ENCODE data around the gene SP7.

The SP7 gene

DNA sequence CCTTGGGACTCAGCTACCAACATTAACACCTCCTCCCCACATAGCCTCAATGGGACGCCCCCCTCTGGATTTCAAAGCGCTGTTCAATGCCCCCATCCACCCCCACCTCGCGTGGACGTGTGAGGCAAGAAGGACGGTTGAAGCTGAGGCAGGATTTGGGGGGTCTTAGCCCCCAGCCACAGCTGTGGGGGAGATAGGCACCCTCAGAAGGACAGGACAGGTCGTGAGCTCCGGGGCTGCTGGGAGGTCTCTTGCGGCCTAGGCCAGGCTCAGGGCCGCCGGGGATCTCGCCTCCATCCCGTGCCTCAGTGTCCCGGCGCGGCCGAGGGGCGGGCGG lies 8.3 kb upstream of the SP7 start:
- intact Hi-C loops (cut with DNase I; ENCODE audit: low total_unique reads), result loop anchor here (2.0 kb wide), 1 partner anchor 20 kb away; no protein-coding TSS in a partner anchor

DNA sequence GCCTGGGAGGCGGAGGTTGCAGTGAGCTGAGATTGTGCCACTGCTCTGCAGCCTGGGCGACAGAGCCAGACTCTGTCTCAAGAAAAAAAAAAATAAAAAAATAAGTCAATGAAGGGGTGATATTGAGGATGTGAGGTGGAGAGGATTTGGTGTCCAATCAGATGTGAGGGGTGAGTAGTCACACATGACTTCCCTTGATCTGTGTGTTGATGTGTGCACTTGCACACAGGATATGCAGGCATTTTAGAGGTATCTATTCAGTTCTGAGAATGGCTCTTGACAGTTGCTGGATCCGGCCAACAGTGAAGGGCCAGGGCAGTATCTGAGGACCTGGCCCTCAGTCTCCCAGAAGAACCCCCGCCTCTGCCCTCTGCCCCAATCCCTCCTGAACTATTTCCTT lies 7.8 kb upstream of the SP7 start:
- no peaks in the 10 kb centered on the region for H3K36me3 ChIP-seq
- intact Hi-C loops (cut with DNase I; ENCODE audit: low total_unique reads), result loop anchor here (2.0 kb wide), 1 partner anchor 19 kb away; no protein-coding TSS in a partner anchor
- peaks cover 0 to 14% (median 12%) of the 10 kb centered on the region in 4 donors for H3K4me1 ChIP-seq
- TF ChIP-seq, protein P1, sequence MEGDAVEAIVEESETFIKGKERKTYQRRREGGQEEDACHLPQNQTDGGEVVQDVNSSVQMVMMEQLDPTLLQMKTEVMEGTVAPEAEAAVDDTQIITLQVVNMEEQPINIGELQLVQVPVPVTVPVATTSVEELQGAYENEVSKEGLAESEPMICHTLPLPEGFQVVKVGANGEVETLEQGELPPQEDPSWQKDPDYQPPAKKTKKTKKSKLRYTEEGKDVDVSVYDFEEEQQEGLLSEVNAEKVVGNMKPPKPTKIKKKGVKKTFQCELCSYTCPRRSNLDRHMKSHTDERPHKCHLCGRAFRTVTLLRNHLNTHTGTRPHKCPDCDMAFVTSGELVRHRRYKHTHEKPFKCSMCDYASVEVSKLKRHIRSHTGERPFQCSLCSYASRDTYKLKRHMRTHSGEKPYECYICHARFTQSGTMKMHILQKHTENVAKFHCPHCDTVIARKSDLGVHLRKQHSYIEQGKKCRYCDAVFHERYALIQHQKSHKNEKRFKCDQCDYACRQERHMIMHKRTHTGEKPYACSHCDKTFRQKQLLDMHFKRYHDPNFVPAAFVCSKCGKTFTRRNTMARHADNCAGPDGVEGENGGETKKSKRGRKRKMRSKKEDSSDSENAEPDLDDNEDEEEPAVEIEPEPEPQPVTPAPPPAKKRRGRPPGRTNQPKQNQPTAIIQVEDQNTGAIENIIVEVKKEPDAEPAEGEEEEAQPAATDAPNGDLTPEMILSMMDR (IDR thresholded peaks at IDR 0.05), result no peak
- no peak for DNase-seq
- no peak overlapping the region for H3K27ac ChIP-seq
- H3K4me3 ChIP-seq, result no peak overlapping the region
- no peaks in the 10 kb centered on the region for H3K9me3 ChIP-seq
- no peaks in the 10 kb centered on the region for H3K27me3 ChIP-seq

More for the DNA sequence above, 8.3 kb upstream of the SP7 start:
- Histone ChIP-seq H3K27ac (peak overlapping the region; percentile 73 to 82), H3K4me1 (peaks cover 0 to 14% (median 12%) of the 10 kb centered on the region in 4 donors), H3K9me3 (no peaks in the 10 kb centered on the region), H3K27me3 (no peaks in the 10 kb centered on the region), H3K4me3 (peak overlapping the region; percentile 60 to 65), H3K36me3 (no peaks in the 10 kb centered on the region)
- TF ChIP-seq, protein P1 (IDR thresholded peaks at IDR 0.05), result no peak
- no peak for DNase-seq

GRCh38 chr12:53343449-53343848 lies 7.3 kb upstream of the SP7 start:
- TF ChIP-seq, protein P1 (IDR thresholded peaks at IDR 0.05), result no peak
- no peak overlapping the region for H3K4me3 ChIP-seq
- peaks cover 0 to 5% of the 10 kb centered on the region in 2 donors for H3K27me3 ChIP-seq
- intact Hi-C loops (cut with DNase I; ENCODE audit: low total_unique reads), result no loop called here
- DNase-seq, result no peak
- no peak overlapping the region for H3K27ac ChIP-seq
- peaks cover 0 to 14% (median 12%) of the 10 kb centered on the region in 4 donors for H3K4me1 ChIP-seq
- H3K9me3 ChIP-seq, result no peaks in the 10 kb centered on the region
- no peaks in the 10 kb centered on the region for H3K36me3 ChIP-seq

GRCh38 chr12:53340398-53340797 lies 4.2 kb upstream of the SP7 start:
- no peak overlapping the region for H3K4me3 ChIP-seq
- H3K36me3 ChIP-seq, result no peaks in the 10 kb centered on the region
- TF ChIP-seq, protein P1 (IDR thresholded peaks at IDR 0.05), result no peak
- H3K4me1 ChIP-seq, result peaks cover 0 to 7% (median 6%) of the 10 kb centered on the region in 4 donors
- intact Hi-C loops (cut with DNase I; ENCODE audit: low total_unique reads), result no loop called here
- H3K9me3 ChIP-seq, result no peaks in the 10 kb centered on the region
- no peak for DNase-seq
- peaks cover 0 to 35% of the 10 kb centered on the region in 2 donors for H3K27me3 ChIP-seq
- no peak overlapping the region for H3K27ac ChIP-seq

- H3K9me3 ChIP-seq, result no peaks in the 10 kb centered on the region
- intact Hi-C loops (cut with DNase I; ENCODE audit: low total_unique reads), result no loop called here
- no peaks in the 10 kb centered on the region for H3K36me3 ChIP-seq
- TF ChIP-seq, protein P1 (IDR thresholded peaks at IDR 0.05), result no peak
- no peak overlapping the region for H3K27ac ChIP-seq
- H3K27me3 ChIP-seq, result peaks cover 0 to 49% of the 10 kb centered on the region in 2 donors
- no peak for DNase-seq
- H3K4me3 ChIP-seq, result no peak overlapping the region
- H3K4me1 ChIP-seq, result no peaks in the 10 kb centered on the region
These were observed 2.8 kb upstream of the SP7 start for GRCh38 chr12:53338916-53339315.

GRCh38 chr12:53338017-53338416 lies 1.9 kb upstream of the SP7 start:
- TF ChIP-seq, protein P1 (IDR thresholded peaks at IDR 0.05), result no peak
- no peak for DNase-seq
- Histone ChIP-seq H3K4me3 (no peak overlapping the region), H3K27ac (no peak overlapping the region), H3K36me3 (no peaks in the 10 kb centered on the region), H3K4me1 (no peaks in the 10 kb centered on the region), H3K27me3 (peaks cover 0 to 58% of the 10 kb centered on the region in 2 donors), H3K9me3 (no peaks in the 10 kb centered on the region)
- intact Hi-C loops (cut with DNase I; ENCODE audit: low total_unique reads), result no loop called here

All from tibial artery (tissue), 4 donors.